ENCODE results near the gene HBG2.

DNA sequence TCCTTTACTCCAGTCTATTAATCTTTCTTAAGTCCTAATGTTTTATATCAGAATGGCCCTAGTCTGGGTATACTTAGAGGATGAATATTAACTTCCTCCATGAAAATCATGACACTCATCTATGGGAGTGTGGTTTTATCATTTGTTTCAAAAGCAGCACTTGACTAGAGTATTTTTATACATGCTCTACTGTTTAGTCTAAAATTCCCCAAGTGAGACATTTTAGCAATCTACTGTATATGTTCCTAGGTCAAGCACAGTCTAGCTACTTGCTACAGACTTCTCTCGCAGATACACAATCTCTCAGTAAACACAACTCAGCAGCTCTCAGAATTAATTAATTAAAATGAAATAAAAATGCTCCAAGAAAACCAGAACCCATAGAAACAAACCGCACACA lies 24.8 kb downstream of the HBG2 start:
- TF ChIP-seq FOXA1 (IDR thresholded peaks at IDR 0.05) (no peak), ARNT (IDR thresholded peaks at IDR 0.05) (no peak), SP1 (IDR thresholded peaks at IDR 0.05) (no peak), LEF1 (IDR thresholded peaks at IDR 0.05; ENCODE audit: borderline replicate concordance) (no peak), SUZ12 (IDR thresholded peaks at IDR 0.05) (no peak), TARDBP (IDR thresholded peaks at IDR 0.05) (no peak)
